ENCODE measurements around the gene NMT2. TPM values are rescaled to one million over a fixed set of nuclear protein-coding genes. Genes with fewer than 3 reads are reported as not detected.
A peak's percentile ranks its signal among the peaks of the same experiment; 100 is the strongest.

NMT2 gene
- total RNA-seq, 1 donor from 2014 or later: 13.7 TPM

- Mint-ChIP-seq H3K27ac (ENCODE audit: unreplicated experiment) (no peak overlapping the region), H3K27me3 (ENCODE audit: low read depth) (no peaks in the 10 kb centered on the region), H3K4me3 (ENCODE audit: unreplicated experiment) (no peak overlapping the region), H3K9me3 (ENCODE audit: low read depth) (no peaks in the 10 kb centered on the region), H3K4me1 (ENCODE audit: low read depth) (peaks cover 6% of the 10 kb centered on the region), H3K36me3 (ENCODE audit: low read depth) (peaks cover 4% of the 10 kb centered on the region)
- TF ChIP-seq CTCF (IDR thresholded peaks at IDR 0.05): no peak
- DNase-seq (ENCODE audit: low spot score): no peak
Observed at GRCh38 chr10:15189133-15189885, 20.8 kb upstream of the NMT2 start.

GRCh38 chr10:15188603-15189002 is 20.1 kb upstream of the NMT2 start:
- Mint-ChIP-seq H3K36me3 (ENCODE audit: low read depth) (peaks cover 4% of the 10 kb centered on the region), H3K27ac (ENCODE audit: unreplicated experiment) (no peak overlapping the region), H3K9me3 (ENCODE audit: low read depth) (no peaks in the 10 kb centered on the region), H3K27me3 (ENCODE audit: low read depth) (no peaks in the 10 kb centered on the region), H3K4me1 (ENCODE audit: low read depth) (peaks cover 6% of the 10 kb centered on the region), H3K4me3 (ENCODE audit: unreplicated experiment) (no peak overlapping the region)
- DNase-seq (ENCODE audit: low spot score): no peak
- no peak for TF ChIP-seq CTCF (IDR thresholded peaks at IDR 0.05)

- Mint-ChIP-seq H3K4me1 (ENCODE audit: low read depth) (peaks cover 12% of the 10 kb centered on the region), H3K27me3 (ENCODE audit: low read depth) (no peaks in the 10 kb centered on the region), H3K27ac (ENCODE audit: unreplicated experiment) (no peak overlapping the region), H3K9me3 (ENCODE audit: low read depth) (no peaks in the 10 kb centered on the region), H3K4me3 (ENCODE audit: unreplicated experiment) (no peak overlapping the region), H3K36me3 (ENCODE audit: low read depth) (peaks cover 4% of the 10 kb centered on the region)
- DNase-seq (ENCODE audit: low spot score): no peak
- no peak for TF ChIP-seq CTCF (IDR thresholded peaks at IDR 0.05)
Observed at GRCh38 chr10:15183689-15184481, 15.4 kb upstream of the NMT2 start.

- TF ChIP-seq CTCF (IDR thresholded peaks at IDR 0.05): no peak
- H3K27me3 Mint-ChIP-seq (ENCODE audit: low read depth): no peaks in the 10 kb centered on the region
- H3K27ac Mint-ChIP-seq (ENCODE audit: unreplicated experiment): peak overlapping the region; percentile 7
- peaks cover 6% of the 10 kb centered on the region for H3K4me1 Mint-ChIP-seq (ENCODE audit: low read depth)
- H3K4me3 Mint-ChIP-seq (ENCODE audit: unreplicated experiment): no peak overlapping the region
- no peak for DNase-seq (ENCODE audit: low spot score)
- no peaks in the 10 kb centered on the region for H3K9me3 Mint-ChIP-seq (ENCODE audit: low read depth)
- H3K36me3 Mint-ChIP-seq (ENCODE audit: low read depth): peaks cover 4% of the 10 kb centered on the region
Observed at GRCh38 chr10:15182540-15183207, 14.2 kb upstream of the NMT2 start.

- DNase-seq (ENCODE audit: low spot score): no peak
- Mint-ChIP-seq H3K36me3 (ENCODE audit: low read depth) (peaks cover 4% of the 10 kb centered on the region), H3K4me1 (ENCODE audit: low read depth) (peaks cover 6% of the 10 kb centered on the region), H3K4me3 (ENCODE audit: unreplicated experiment) (no peak overlapping the region), H3K27me3 (ENCODE audit: low read depth) (no peaks in the 10 kb centered on the region), H3K9me3 (ENCODE audit: low read depth) (no peaks in the 10 kb centered on the region), H3K27ac (ENCODE audit: unreplicated experiment) (no peak overlapping the region)
- TF ChIP-seq CTCF (IDR thresholded peaks at IDR 0.05): no peak
Observed at GRCh38 chr10:15181576-15182156, 13.2 kb upstream of the NMT2 start.

Data from chondrocyte (in vitro differentiated cells).